ENCODE data around the gene SLC7A1. TPM values are rescaled to one million over a fixed set of nuclear protein-coding genes. Genes with fewer than 3 reads are reported as not detected.

SLC7A1 gene
- total RNA-seq, 1 donor from 2014 or later, result 85.0 TPM

- H3K27me3 Mint-ChIP-seq, result peaks cover 9% of the 10 kb centered on the region
- CTCF ChIA-PET, result no interaction called here
- DNase-seq, result no peak
- peaks cover 2% of the 10 kb centered on the region for H3K36me3 Mint-ChIP-seq (ENCODE audit: low read depth)
- no peaks in the 10 kb centered on the region for H3K9me3 Mint-ChIP-seq
- H3K4me1 Mint-ChIP-seq, result peaks cover 15% of the 10 kb centered on the region
- no peak overlapping the region for H3K4me3 Mint-ChIP-seq
- ATAC-seq (ENCODE audit: low read depth), result no peak
- intact Hi-C loops (cut with micrococcal nuclease), result loop anchor here (5.0 to 10.0 kb wide), 4 partner anchors 166 to 1464 kb away; partner anchors contain the start of genes HMGB1, KATNAL1 and PAN3
- H3K27ac Mint-ChIP-seq, result no peak overlapping the region
- POLR2A ChIA-PET, result no interaction called here
- no peak for TF ChIP-seq CTCF (IDR thresholded peaks at IDR 0.05)
Measured at GRCh38 chr13:29598321-29598720, 2.8 kb upstream of the SLC7A1 start.

- peaks cover 20% of the 10 kb centered on the region for H3K4me1 Mint-ChIP-seq
- H3K4me3 Mint-ChIP-seq, result no peak overlapping the region
- intact Hi-C loops (cut with micrococcal nuclease), result loop anchor here (5.0 to 10.0 kb wide), 4 partner anchors 167 to 1463 kb away; partner anchors contain the start of genes HMGB1, KATNAL1 and PAN3
- peaks cover 6% of the 10 kb centered on the region for H3K27me3 Mint-ChIP-seq
- ATAC-seq (ENCODE audit: low read depth), result no peak
- H3K9me3 Mint-ChIP-seq, result no peaks in the 10 kb centered on the region
- no peak for DNase-seq
- POLR2A ChIA-PET, result no interaction called here
- CTCF ChIA-PET, result no interaction called here
- TF ChIP-seq CTCF (IDR thresholded peaks at IDR 0.05), result no peak
- peaks cover 2% of the 10 kb centered on the region for H3K36me3 Mint-ChIP-seq (ENCODE audit: low read depth)
- H3K27ac Mint-ChIP-seq, result no peak overlapping the region
Measured at GRCh38 chr13:29597706-29598105, 2.2 kb upstream of the SLC7A1 start.

- ATAC-seq (ENCODE audit: low read depth) (no peak), DNase-seq (no peak)
- intact Hi-C loops (cut with micrococcal nuclease), result loop anchor here (5.0 to 10.0 kb wide), 4 partner anchors 168 to 1462 kb away; partner anchors contain the start of genes HMGB1, KATNAL1 and PAN3
- peaks cover 24% of the 10 kb centered on the region for H3K4me1 Mint-ChIP-seq
- no peak for TF ChIP-seq CTCF (IDR thresholded peaks at IDR 0.05)
- no peaks in the 10 kb centered on the region for H3K9me3 Mint-ChIP-seq
- ChIA-PET POLR2A (no interaction called here), CTCF (no interaction called here)
- H3K27ac Mint-ChIP-seq, result no peak overlapping the region
- H3K36me3 Mint-ChIP-seq (ENCODE audit: low read depth), result peaks cover 5% of the 10 kb centered on the region
- H3K4me3 Mint-ChIP-seq, result peak overlapping the region; percentile 19
- H3K27me3 Mint-ChIP-seq, result peaks cover 6% of the 10 kb centered on the region
Measured at GRCh38 chr13:29597246-29597645, 1.8 kb upstream of the SLC7A1 start.

GRCh38 chr13:29596064-29596418 is 553 bp upstream of the SLC7A1 start:
- H3K4me3 Mint-ChIP-seq, result peak overlapping the region; percentile 85
- ATAC-seq (ENCODE audit: low read depth) (no peak), DNase-seq (no peak)
- POLR2A ChIA-PET, result interaction anchor here (0.7 to 1.7 kb wide), 5 partner anchors 88 to 1021 kb away, joined by 3 to 6 read pairs (median 3); partner anchors contain the start of genes UBL3 and USPL1
- CTCF ChIA-PET, result interaction anchor here (0.7 to 1.1 kb wide), 4 partner anchors 9 to 519 kb away, joined by 3 to 4 read pairs (median 3); no protein-coding TSS in a partner anchor
- intact Hi-C loops (cut with micrococcal nuclease), result loop anchor here (5.0 to 10.0 kb wide), 4 partner anchors 169 to 1461 kb away; partner anchors contain the start of genes HMGB1, KATNAL1 and PAN3
- peaks cover 33% of the 10 kb centered on the region for H3K4me1 Mint-ChIP-seq
- TF ChIP-seq CTCF (IDR thresholded peaks at IDR 0.05), result no peak
- H3K27ac Mint-ChIP-seq, result peak overlapping the region; percentile 76
- H3K27me3 Mint-ChIP-seq, result peaks cover 2% of the 10 kb centered on the region
- no peaks in the 10 kb centered on the region for H3K9me3 Mint-ChIP-seq
- peaks cover 11% of the 10 kb centered on the region for H3K36me3 Mint-ChIP-seq (ENCODE audit: low read depth)

- Mint-ChIP-seq H3K27me3 (no peaks in the 10 kb centered on the region), H3K4me1 (peaks cover 35% of the 10 kb centered on the region)
- POLR2A ChIA-PET, result interaction anchor here (1.7 kb wide), 1 partner anchor 1023 kb away, joined by 6 read pairs; the partner anchor contains the start of gene USPL1
Measured at GRCh38 chr13:29594710-29595379, 643 bp downstream of the SLC7A1 start.

More at GRCh38 chr13:29594710-29595379, 643 bp downstream of the SLC7A1 start:
- CTCF ChIA-PET, result no interaction called here
- H3K36me3 Mint-ChIP-seq (ENCODE audit: low read depth), result peaks cover 17% of the 10 kb centered on the region
- peak overlapping the region; percentile 88 for H3K27ac Mint-ChIP-seq
- DNase-seq, result peak; percentile 68
- H3K4me3 Mint-ChIP-seq, result peak overlapping the region; percentile 91
- ATAC-seq (ENCODE audit: low read depth), result peak; percentile 42
- no peak for TF ChIP-seq CTCF (IDR thresholded peaks at IDR 0.05)
- H3K9me3 Mint-ChIP-seq, result no peaks in the 10 kb centered on the region
- intact Hi-C loops (cut with micrococcal nuclease), result loop anchor here (1.0 to 10.0 kb wide), 10 partner anchors 52 to 1567 kb away; partner anchors contain the start of genes HMGB1, KATNAL1, PAN3 and UBL3

Measured in activated B cell treated with CpG ODN at 0.5 μM for 24 hours (primary cell).